ENCODE results near the gene CTNNBL1.
"Not testable (repeated sequence)": the region's sequence is repeated elsewhere in the genome, so short reads cannot be mapped to it uniquely, and the experiment has no call there.

CTNNBL1 gene

DNA sequence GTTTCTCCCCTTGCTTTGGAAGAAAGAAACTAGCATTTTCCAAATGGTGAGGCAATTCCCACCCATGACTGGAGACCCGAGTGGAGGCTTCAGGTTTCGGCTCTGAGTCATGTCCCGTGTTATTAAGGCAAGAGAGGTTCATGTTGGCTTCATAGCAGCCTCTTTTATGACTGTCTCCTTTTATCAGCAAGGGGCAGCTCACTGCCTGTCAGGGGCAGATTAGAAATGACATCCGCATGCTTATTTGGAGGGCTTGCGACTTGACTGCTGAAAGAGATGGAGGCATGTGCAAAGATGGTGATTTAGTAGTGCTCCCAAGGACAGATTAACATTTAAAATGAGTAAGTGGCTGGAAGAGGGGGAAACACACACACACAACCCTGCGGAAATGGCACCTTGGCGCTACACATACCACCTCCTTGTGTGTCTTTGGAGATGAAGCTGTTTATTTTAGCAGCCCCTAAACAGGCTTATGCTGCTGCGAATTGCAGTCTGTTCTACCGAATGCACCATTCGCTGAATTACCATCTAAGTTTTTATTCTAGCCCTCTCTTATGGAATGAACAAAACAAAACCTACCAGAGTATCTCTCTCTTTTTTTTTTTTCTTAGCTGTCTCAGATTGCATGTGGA lies 157.0 kb downstream of the CTNNBL1 start:
- Histone ChIP-seq H3K36me3 (replicated peaks) (no peaks in the 10 kb centered on the region), H3K27ac (no peak overlapping the region), H3K27me3 (replicated peaks) (no peaks in the 10 kb centered on the region), H3K4me3 (ENCODE audit: low read depth, low read length) (no peak overlapping the region)
- peak; percentile 11 for DNase-seq
- TF ChIP-seq CTCF (IDR thresholded peaks at IDR 0.05; ENCODE audit: low read depth, low read length, missing control alignments): no peak
- in situ Hi-C loops (cut with HindIII; ENCODE audit: low pct_ligation_motif_present, low sequenced_read_pairs): no loop called here

GRCh38 chr20:37852666-37853065 lies 158.8 kb downstream of the CTNNBL1 start:
- in situ Hi-C loops (cut with HindIII; ENCODE audit: low pct_ligation_motif_present, low sequenced_read_pairs): no loop called here
- TF ChIP-seq CTCF (IDR thresholded peaks at IDR 0.05; ENCODE audit: low read depth, low read length, missing control alignments): no peak
- Histone ChIP-seq H3K36me3 (replicated peaks) (no peaks in the 10 kb centered on the region), H3K27me3 (replicated peaks) (no peaks in the 10 kb centered on the region), H3K4me3 (ENCODE audit: low read depth, low read length) (no peak overlapping the region), H3K27ac (no peak overlapping the region)
- DNase-seq: no peak

DNA sequence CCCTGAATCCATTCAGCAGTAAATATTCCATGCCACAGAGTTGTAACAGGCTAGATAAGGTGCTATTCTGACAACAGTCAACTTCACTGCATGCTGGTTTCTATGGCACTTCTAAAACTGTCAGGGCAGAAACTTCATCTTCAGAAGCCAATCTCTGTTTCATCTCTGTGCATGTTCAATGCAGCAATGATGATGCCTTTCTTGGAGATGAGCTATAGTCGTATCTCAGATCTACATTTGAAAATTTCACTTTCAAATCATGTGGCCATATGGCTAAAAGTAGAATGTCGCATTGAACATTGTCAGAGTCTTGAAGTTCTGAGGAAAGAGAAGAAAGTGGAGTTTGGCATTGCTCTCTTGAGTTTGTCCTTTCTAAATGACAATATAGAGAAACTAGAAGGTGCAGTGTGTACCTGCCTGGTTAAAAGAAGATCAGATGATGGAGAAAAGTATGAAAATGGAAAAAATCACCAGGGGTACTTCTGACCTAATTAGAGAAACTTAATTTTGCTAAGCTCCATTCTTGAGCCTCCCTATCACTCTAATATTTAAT lies 160.1 kb downstream of the CTNNBL1 start:
- TF ChIP-seq CTCF (IDR thresholded peaks at IDR 0.05; ENCODE audit: low read depth, low read length, missing control alignments): no peak
- in situ Hi-C loops (cut with HindIII; ENCODE audit: low pct_ligation_motif_present, low sequenced_read_pairs): no loop called here
- DNase-seq: no peak
- no peaks in the 10 kb centered on the region for H3K36me3 ChIP-seq (replicated peaks)
- H3K4me3 ChIP-seq (ENCODE audit: low read depth, low read length): no peak overlapping the region
- H3K27me3 ChIP-seq (replicated peaks): no peaks in the 10 kb centered on the region
- H3K27ac ChIP-seq: no peak overlapping the region

- H3K36me3 ChIP-seq (replicated peaks); in situ Hi-C loops (cut with HindIII; ENCODE audit: low pct_ligation_motif_present, low sequenced_read_pairs); H3K27me3 ChIP-seq (replicated peaks); H3K4me3 ChIP-seq (ENCODE audit: low read depth, low read length); DNase-seq; H3K27ac ChIP-seq: not testable (repeated sequence)
Measured at GRCh38 chr20:37856034-37856433, 162.2 kb downstream of the CTNNBL1 start.

GRCh38 chr20:37856932-37857660 lies 163.3 kb downstream of the CTNNBL1 start:
- no peak overlapping the region for H3K27ac ChIP-seq
- in situ Hi-C loops (cut with HindIII; ENCODE audit: low pct_ligation_motif_present, low sequenced_read_pairs): no loop called here
- no peaks in the 10 kb centered on the region for H3K27me3 ChIP-seq (replicated peaks)
- H3K4me3 ChIP-seq (ENCODE audit: low read depth, low read length): no peak overlapping the region
- DNase-seq: peak; percentile 74
- peaks cover 8% of the 10 kb centered on the region for H3K36me3 ChIP-seq (replicated peaks)
- TF ChIP-seq CTCF (IDR thresholded peaks at IDR 0.05; ENCODE audit: low read depth, low read length, missing control alignments): no peak

DNA sequence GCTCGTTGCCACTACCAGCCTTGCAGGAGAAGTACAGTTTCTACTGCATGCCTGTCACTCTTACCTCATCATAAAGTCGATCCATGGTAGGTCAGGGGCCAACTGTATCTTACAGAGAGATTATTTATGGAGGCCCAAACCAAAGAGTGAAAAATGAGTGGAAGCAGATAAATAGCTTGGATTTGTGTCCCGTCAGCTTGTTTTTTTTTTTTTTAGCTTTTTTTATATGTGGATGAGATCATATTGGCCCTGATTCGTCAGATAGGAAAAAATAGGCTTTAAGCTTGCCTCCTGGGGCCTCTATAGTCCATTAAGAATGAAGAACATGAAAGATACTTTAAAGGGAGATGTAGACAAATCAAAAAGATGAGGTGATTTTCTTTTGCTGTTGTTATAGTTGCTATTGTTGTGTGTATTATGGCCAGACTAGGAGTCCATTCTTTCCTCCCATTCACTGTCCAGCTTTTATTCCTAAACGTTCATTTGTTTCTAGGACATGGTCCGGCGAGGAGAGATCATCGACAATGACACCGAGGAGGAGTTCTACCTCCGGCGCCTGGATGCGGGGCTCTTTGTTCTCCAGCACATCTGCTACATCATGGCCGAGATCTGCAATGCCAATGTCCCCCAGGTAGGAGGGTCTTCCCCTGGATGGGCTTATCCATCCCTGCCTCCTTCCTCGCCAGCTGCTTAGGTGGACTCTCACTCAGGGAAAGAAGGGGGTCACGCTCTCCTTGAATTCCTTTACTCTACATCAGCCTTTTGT lies 165.8 kb downstream of the CTNNBL1 start:
- Histone ChIP-seq H3K4me3 (ENCODE audit: low read depth, low read length) (no peak overlapping the region), H3K36me3 (replicated peaks) (peaks cover 8% of the 10 kb centered on the region), H3K27ac (no peak overlapping the region), H3K27me3 (replicated peaks) (no peaks in the 10 kb centered on the region)
- DNase-seq: no peak
- in situ Hi-C loops (cut with HindIII; ENCODE audit: low pct_ligation_motif_present, low sequenced_read_pairs): no loop called here
- TF ChIP-seq CTCF (IDR thresholded peaks at IDR 0.05; ENCODE audit: low read depth, low read length, missing control alignments): no peak

All from brain microvascular endothelial cell (primary cell).